ENCODE results near the gene CAMK4. TPM values are rescaled to one million over a fixed set of nuclear protein-coding genes. Genes with fewer than 3 reads are reported as not detected.

CAMK4 gene
- total and polyA plus RNA-seq, 2 experiments from 2014 or later, result 4.2 to 7.3 TPM

DNA sequence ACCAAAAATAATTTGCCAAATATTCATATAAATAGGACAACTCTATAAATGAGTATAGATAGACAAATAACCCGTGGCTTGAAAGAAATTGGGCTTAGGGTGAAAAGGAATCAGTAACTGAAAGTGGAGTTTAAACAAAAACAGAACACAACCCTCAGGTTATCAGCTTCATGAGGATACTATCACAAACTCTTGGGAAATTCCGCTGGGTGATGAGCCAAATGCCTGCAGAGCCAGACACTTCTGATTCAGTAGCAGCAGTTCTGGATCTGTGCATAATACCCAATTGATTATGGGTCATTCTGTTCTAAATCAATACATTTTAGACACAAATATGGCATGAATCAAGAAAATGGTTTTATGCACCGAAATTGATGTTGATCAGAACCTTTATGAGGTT is 72.4 kb downstream of the CAMK4 start (continued):
- TF ChIP-seq NANOG (IDR thresholded peaks at IDR 0.05; ENCODE audit: borderline replicate concordance) (no peak), CREB1 (CRISPR knock-in tag; IDR thresholded peaks at IDR 0.05; ENCODE audit: low read depth) (no peak)
- TF ChIP-seq, protein P1, sequence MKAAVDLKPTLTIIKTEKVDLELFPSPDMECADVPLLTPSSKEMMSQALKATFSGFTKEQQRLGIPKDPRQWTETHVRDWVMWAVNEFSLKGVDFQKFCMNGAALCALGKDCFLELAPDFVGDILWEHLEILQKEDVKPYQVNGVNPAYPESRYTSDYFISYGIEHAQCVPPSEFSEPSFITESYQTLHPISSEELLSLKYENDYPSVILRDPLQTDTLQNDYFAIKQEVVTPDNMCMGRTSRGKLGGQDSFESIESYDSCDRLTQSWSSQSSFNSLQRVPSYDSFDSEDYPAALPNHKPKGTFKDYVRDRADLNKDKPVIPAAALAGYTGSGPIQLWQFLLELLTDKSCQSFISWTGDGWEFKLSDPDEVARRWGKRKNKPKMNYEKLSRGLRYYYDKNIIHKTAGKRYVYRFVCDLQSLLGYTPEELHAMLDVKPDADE (IDR thresholded peaks at IDR 0.05), result no peak

DNA sequence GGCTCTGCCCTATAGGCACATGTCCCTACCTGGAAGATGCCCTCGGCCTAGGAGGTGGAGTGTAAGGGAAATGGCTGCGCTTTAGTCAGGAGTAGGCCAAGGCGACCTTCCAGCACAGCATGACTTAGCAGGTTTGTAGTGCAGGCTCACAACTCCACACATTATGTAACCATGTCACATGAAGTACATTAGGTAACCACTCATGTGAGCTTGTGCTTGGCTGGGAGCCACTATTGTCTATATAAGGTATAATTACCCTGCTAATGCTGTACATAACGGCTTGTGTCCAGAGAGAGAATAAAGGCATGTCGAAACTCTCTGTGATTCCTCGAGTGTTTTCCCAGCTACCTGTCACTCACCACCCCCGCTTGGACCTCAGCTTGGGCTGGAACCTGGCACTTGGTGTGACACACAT is 74.9 kb downstream of the CAMK4 start:
- Mint-ChIP-seq H3K9me3 (peaks cover 21% of the 10 kb centered on the region; the same call in 2 of the 3 replicates), H3K4me1 (no peaks in the 10 kb centered on the region), H3K27me3 (ENCODE audit: insufficient read depth, low read depth, poor library complexity) (peaks cover 7% of the 10 kb centered on the region), H3K36me3 (ENCODE audit: low read depth) (peaks cover 16% of the 10 kb centered on the region; the same call in 2 of the 3 replicates), H3K27ac (no peak overlapping the region), H3K4me3 (no peak overlapping the region)
- Histone ChIP-seq H3F3A (replicated peaks; ENCODE audit: low read depth) (no peaks in the 10 kb centered on the region), H3K27ac (ENCODE audit: low read depth) (no peak overlapping the region), H3K9me2 (ENCODE audit: insufficient read depth) (no peaks in the 10 kb centered on the region), H3K27me3 (ENCODE audit: insufficient read depth) (no peaks in the 10 kb centered on the region), H3K4me3 (no peak overlapping the region), H4K20me1 (replicated peaks; ENCODE audit: insufficient read depth) (no peaks in the 10 kb centered on the region), H3K4me1 (ENCODE audit: insufficient read depth) (no peaks in the 10 kb centered on the region), H3K79me2 (replicated peaks; ENCODE audit: insufficient read depth) (no peaks in the 10 kb centered on the region; the same call in 1 of the 2 replicates), H3K4me2 (no peak overlapping the region), H2AFZ (no peak overlapping the region), H3K36me3 (ENCODE audit: insufficient read depth) (no peaks in the 10 kb centered on the region; the same call in 1 of the 2 replicates)
- peak; percentile 56 for DNase-seq (ENCODE audit: low spot score)
- no peak for ATAC-seq
- TF ChIP-seq, protein P2, sequence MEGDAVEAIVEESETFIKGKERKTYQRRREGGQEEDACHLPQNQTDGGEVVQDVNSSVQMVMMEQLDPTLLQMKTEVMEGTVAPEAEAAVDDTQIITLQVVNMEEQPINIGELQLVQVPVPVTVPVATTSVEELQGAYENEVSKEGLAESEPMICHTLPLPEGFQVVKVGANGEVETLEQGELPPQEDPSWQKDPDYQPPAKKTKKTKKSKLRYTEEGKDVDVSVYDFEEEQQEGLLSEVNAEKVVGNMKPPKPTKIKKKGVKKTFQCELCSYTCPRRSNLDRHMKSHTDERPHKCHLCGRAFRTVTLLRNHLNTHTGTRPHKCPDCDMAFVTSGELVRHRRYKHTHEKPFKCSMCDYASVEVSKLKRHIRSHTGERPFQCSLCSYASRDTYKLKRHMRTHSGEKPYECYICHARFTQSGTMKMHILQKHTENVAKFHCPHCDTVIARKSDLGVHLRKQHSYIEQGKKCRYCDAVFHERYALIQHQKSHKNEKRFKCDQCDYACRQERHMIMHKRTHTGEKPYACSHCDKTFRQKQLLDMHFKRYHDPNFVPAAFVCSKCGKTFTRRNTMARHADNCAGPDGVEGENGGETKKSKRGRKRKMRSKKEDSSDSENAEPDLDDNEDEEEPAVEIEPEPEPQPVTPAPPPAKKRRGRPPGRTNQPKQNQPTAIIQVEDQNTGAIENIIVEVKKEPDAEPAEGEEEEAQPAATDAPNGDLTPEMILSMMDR (conservative IDR thresholded peaks at IDR 0.05; ENCODE audit: low read depth in 2 of 2), result no peak
- TF ChIP-seq STAT1 (IDR thresholded peaks at IDR 0.05; ENCODE audit: unreplicated experiment) (no peak), ZNF114 (CRISPR knock-in tag; IDR thresholded peaks at IDR 0.05) (no peak), ZNF331 (CRISPR knock-in tag; IDR thresholded peaks at IDR 0.05; ENCODE audit: low read depth) (no peak), EZH2phosphoT487 (IDR thresholded peaks at IDR 0.05; ENCODE audit: unreplicated experiment) (no peak), EZH2 (IDR thresholded peaks at IDR 0.05; ENCODE audit: low read depth, unreplicated experiment) (no peak), POLR2AphosphoS5 (IDR thresholded peaks at IDR 0.05; ENCODE audit: low read depth) (no peak), JUNB (IDR thresholded peaks at IDR 0.05; ENCODE audit: unreplicated experiment) (no peak), CREB1 (CRISPR knock-in tag; IDR thresholded peaks at IDR 0.05; ENCODE audit: low read depth) (no peak), NANOG (IDR thresholded peaks at IDR 0.05; ENCODE audit: borderline replicate concordance) (no peak)
- TF ChIP-seq, protein P3, sequence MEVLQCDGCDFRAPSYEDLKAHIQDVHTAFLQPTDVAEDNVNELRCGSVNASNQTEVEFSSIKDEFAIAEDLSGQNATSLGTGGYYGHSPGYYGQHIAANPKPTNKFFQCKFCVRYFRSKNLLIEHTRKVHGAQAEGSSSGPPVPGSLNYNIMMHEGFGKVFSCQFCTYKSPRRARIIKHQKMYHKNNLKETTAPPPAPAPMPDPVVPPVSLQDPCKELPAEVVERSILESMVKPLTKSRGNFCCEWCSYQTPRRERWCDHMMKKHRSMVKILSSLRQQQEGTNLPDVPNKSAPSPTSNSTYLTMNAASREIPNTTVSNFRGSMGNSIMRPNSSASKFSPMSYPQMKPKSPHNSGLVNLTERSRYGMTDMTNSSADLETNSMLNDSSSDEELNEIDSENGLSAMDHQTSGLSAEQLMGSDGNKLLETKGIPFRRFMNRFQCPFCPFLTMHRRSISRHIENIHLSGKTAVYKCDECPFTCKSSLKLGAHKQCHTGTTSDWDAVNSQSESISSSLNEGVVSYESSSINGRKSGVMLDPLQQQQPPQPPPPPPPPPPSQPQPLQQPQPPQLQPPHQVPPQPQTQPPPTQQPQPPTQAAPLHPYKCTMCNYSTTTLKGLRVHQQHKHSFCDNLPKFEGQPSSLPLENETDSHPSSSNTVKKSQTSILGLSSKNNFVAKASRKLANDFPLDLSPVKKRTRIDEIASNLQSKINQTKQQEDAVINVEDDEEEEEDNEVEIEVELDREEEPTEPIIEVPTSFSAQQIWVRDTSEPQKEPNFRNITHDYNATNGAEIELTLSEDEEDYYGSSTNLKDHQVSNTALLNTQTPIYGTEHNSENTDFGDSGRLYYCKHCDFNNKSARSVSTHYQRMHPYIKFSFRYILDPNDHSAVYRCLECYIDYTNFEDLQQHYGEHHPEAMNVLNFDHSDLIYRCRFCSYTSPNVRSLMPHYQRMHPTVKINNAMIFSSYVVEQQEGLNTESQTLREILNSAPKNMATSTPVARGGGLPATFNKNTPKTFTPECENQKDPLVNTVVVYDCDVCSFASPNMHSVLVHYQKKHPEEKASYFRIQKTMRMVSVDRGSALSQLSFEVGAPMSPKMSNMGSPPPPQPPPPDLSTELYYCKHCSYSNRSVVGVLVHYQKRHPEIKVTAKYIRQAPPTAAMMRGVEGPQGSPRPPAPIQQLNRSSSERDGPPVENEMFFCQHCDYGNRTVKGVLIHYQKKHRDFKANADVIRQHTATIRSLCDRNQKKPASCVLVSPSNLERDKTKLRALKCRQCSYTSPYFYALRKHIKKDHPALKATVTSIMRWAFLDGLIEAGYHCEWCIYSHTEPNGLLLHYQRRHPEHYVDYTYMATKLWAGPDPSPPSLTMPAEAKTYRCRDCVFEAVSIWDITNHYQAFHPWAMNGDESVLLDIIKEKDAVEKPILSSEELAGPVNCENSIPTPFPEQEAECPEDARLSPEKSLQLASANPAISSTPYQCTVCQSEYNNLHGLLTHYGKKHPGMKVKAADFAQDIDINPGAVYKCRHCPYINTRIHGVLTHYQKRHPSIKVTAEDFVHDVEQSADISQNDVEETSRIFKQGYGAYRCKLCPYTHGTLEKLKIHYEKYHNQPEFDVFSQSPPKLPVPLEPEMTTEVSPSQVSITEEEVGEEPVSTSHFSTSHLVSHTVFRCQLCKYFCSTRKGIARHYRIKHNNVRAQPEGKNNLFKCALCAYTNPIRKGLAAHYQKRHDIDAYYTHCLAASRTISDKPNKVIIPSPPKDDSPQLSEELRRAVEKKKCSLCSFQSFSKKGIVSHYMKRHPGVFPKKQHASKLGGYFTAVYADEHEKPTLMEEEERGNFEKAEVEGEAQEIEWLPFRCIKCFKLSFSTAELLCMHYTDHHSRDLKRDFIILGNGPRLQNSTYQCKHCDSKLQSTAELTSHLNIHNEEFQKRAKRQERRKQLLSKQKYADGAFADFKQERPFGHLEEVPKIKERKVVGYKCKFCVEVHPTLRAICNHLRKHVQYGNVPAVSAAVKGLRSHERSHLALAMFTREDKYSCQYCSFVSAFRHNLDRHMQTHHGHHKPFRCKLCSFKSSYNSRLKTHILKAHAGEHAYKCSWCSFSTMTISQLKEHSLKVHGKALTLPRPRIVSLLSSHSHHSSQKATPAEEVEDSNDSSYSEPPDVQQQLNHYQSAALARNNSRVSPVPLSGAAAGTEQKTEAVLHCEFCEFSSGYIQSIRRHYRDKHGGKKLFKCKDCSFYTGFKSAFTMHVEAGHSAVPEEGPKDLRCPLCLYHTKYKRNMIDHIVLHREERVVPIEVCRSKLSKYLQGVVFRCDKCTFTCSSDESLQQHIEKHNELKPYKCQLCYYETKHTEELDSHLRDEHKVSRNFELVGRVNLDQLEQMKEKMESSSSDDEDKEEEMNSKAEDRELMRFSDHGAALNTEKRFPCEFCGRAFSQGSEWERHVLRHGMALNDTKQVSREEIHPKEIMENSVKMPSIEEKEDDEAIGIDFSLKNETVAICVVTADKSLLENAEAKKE (CRISPR knock-in tag; IDR thresholded peaks at IDR 0.05), result no peak
- TF ChIP-seq, protein P4, sequence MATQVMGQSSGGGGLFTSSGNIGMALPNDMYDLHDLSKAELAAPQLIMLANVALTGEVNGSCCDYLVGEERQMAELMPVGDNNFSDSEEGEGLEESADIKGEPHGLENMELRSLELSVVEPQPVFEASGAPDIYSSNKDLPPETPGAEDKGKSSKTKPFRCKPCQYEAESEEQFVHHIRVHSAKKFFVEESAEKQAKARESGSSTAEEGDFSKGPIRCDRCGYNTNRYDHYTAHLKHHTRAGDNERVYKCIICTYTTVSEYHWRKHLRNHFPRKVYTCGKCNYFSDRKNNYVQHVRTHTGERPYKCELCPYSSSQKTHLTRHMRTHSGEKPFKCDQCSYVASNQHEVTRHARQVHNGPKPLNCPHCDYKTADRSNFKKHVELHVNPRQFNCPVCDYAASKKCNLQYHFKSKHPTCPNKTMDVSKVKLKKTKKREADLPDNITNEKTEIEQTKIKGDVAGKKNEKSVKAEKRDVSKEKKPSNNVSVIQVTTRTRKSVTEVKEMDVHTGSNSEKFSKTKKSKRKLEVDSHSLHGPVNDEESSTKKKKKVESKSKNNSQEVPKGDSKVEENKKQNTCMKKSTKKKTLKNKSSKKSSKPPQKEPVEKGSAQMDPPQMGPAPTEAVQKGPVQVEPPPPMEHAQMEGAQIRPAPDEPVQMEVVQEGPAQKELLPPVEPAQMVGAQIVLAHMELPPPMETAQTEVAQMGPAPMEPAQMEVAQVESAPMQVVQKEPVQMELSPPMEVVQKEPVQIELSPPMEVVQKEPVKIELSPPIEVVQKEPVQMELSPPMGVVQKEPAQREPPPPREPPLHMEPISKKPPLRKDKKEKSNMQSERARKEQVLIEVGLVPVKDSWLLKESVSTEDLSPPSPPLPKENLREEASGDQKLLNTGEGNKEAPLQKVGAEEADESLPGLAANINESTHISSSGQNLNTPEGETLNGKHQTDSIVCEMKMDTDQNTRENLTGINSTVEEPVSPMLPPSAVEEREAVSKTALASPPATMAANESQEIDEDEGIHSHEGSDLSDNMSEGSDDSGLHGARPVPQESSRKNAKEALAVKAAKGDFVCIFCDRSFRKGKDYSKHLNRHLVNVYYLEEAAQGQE (IDR thresholded peaks at IDR 0.05; ENCODE audit: unreplicated experiment), result no peak
